GF-D8 (cell line): ENCODE data around the gene PEF1.

Source experiments
- DNase-seq: peaks from one replicate; lab custom pipeline; 2025; lab: John Stamatoyannopoulos, UW

PEF1 gene, protein sequence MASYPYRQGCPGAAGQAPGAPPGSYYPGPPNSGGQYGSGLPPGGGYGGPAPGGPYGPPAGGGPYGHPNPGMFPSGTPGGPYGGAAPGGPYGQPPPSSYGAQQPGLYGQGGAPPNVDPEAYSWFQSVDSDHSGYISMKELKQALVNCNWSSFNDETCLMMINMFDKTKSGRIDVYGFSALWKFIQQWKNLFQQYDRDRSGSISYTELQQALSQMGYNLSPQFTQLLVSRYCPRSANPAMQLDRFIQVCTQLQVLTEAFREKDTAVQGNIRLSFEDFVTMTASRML

GRCh38 chr1:31644560-31645273 is at the start of gene PEF1:
PEF1 (minus strand) TSS chr1:31644876; CDS start chr1:31644864, 12 bp downstream.
- DNase-seq, result peak; percentile 90

DNA sequence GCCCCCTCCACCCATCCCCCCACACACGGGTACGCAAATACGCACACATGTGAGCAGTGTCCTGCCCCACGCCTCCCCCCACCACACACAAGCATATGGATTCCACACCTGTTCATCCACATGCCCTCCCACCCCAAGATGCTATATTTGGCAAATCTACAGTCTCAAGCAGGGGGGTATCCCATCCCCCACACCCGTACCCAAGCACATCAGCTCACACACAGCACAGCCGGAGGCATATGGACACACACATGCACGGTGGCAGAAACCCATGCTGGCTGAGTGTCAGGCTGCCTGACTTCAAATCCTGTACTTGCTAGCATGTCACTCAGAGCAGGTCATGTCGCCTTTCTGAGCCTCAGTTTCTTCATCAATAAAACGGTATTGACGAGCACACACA is 48.6 kb upstream of the PEF1 start:
- DNase-seq, result no peak

GRCh38 chr1:31691951-31692350 is 47.3 kb upstream of the PEF1 start:
- DNase-seq, result no peak

DNA sequence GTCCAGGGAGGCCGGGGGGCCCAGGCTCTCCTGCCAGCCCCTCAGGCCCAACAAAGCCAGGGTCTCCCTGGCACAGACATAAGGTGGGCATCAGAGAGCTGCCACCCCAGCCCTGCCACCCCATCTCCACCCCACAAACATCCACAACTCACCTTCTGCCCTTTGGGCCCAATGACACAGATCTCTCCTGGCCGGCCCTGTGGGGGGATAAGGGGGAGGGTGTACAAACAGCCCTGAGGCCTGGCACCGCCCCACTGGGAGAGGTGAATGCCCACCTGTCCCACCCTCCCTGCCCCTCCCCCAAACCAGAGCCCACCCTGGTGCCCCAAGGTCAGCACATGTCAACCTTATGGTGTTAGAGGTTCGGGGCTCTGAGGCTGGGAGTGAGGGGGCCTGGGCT is 46.8 kb upstream of the PEF1 start:
- DNase-seq, result no peak

- no peak for DNase-seq
These were observed 46.2 kb upstream of the PEF1 start for GRCh38 chr1:31690921-31691320.

DNA sequence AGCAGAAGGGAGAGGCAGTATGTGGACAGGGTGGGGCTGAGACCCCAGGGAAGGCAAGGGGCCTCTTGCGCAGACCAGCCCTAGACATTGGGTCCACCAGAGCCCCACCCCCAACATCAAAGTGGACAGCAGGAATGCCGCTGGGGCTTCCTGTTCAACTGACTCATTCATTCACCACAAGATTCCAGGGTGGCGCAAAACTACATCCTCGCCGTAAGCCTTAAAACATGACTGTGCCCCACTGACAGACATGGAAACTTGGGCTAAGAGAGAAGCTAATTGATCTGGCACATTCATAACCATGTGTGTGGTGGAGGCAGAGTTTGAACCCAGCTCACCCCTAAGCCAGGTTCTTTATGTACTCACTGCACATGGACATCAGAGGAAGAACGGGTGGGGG is 45.2 kb upstream of the PEF1 start:
- DNase-seq, result no peak

DNA sequence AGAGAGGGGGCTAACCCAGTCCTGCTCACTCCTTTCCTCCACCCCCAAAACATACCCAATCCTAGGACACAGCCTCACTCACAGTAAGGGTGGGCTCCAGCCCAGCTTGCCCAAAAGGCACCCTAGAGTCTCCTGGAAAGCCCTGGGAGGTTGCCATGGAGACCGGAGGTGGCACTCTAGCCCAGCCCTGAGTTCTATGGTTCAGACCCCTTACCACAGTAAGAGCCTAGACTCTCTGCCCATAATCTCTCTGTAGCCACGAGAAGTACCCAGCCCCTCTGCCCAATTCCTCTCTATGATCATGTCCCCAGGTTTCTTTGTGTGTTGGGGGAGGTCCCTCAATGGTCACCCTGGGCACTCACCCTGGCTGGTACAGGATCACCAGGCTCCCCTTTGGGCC is 44.7 kb upstream of the PEF1 start:
- no peak for DNase-seq

GRCh38 chr1:31688233-31688918 is 43.7 kb upstream of the PEF1 start:
- DNase-seq, result no peak

DNA sequence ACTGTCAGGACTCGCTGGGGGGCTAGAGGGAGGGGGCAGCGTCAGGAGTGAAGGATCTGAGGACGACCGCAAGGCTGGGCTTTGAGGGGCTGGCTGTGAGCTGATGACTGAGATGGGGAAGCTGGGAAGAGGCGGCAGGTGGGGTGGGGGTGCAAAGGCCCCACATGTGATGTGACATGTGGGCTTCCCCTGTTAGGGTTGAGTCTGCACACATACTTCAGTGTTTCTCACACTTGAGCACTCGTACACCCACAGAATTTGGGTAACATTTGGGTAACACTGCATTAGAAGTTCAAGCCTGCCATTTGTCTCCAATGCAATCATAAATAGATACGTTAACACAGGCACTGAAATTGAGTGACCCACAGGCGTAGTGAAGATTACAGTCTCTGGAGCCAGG is 42.9 kb upstream of the PEF1 start:
- DNase-seq, result no peak

GRCh38 chr1:31685795-31686194 is 41.1 kb upstream of the PEF1 start:
- no peak for DNase-seq

GRCh38 chr1:31683997-31684396 is 39.3 kb upstream of the PEF1 start:
- DNase-seq, result no peak

- DNase-seq, result no peak
These were observed 36.7 kb upstream of the PEF1 start for GRCh38 chr1:31681415-31681814.

- no peak for DNase-seq
These were observed 35.1 kb upstream of the PEF1 start for GRCh38 chr1:31679676-31680230.

DNA sequence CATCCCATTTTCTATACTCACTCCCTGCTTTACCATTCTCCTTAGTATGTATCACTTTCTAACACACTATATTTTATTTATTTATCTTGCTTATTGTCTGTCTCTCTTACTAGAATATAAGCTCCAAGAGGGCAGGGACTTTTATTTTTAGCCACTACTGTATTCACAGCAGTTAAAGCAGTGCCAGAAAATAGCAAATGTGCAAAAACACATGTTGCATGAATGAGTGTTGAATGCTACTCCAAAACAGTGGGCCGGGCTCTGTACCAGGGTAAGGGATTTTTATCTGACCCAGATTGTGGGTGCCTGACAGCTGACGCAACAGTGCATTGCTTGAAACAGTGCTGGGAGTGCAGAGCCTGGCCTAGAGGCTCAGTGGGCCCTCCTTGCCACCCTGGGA is 34.4 kb upstream of the PEF1 start:
- no peak for DNase-seq

DNA sequence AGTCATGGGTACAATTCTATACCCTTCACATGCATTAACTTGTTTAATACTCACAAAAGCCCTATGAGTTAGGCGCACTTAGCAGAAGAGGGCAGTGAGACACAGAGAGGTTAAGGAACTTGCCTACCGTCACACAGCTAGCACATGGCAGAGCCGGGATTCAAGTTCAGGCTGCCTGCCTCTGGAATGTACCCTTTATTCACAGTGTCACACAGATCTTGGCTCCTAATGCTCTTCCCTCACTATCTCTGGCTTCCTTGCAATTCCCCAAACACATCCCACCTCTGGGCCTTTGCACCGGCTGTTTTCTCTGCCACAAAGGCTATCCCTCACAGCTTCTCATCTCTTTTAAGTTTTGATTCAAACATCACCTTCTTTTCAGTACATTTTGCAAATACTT is 34.0 kb upstream of the PEF1 start:
- DNase-seq, result no peak

DNA sequence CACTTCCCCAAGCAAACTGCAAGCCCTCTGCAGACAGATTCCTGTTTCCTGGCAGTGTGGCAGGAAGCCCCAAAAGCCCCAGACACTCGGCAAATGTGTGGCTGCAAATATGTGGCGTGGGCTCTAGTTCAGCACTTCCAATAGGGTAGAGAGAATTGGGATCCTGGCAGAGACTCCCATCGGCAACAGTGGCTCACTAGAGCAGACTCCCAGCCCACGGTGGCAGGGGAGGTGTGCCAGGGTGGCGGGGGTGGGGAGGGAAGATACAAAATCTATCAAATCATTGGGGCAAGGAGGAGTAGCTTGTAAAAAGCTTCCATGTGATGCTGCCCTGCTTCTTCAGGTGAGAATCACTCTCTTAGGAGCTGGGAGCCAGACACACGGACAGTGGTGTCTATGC is 33.3 kb upstream of the PEF1 start:
- DNase-seq, result no peak

- no peak for DNase-seq
These were observed 32.7 kb upstream of the PEF1 start for GRCh38 chr1:31677401-31677800.

DNA sequence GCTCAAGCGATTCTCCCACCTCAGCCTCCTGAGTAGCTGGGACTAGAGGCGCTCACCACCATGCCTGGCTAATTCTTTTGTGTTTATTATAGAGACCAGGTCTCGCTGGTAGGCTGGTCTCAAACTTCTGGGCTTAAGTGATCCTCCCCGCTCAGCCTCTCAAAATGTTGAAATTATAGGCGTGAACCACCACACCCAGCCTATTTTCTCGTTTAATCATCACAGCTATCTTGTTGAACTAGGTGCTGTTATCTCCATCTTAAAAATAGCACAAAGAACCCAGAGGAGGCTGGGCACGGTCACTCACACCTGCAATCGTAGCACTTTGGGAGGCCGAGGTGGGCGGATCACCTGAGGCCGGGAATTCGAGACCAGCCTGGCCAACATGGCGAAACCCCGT is 31.1 kb upstream of the PEF1 start:
- no peak for DNase-seq

DNA sequence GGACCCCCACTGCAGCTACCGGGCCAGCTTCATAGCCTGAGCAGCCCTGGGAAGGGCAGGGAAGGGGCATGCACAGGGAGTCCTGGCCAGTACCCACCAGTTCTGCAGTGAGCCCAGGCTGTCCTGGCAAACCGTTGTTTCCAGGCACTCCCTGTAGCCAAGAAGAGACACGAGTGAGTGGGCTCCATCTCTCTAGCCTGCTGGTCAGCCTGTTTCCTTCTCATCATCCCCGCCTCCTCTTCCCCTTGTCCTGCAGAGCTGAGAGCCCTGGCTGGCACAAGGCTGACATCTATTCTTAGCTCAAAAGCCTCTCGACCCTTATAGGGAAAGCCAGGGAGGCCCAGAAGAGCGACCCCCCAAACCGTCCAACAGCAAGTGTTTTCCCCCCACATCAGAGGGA is 30.5 kb upstream of the PEF1 start:
- no peak for DNase-seq

GRCh38 chr1:31674626-31675025 is 29.9 kb upstream of the PEF1 start:
- DNase-seq, result no peak

DNA sequence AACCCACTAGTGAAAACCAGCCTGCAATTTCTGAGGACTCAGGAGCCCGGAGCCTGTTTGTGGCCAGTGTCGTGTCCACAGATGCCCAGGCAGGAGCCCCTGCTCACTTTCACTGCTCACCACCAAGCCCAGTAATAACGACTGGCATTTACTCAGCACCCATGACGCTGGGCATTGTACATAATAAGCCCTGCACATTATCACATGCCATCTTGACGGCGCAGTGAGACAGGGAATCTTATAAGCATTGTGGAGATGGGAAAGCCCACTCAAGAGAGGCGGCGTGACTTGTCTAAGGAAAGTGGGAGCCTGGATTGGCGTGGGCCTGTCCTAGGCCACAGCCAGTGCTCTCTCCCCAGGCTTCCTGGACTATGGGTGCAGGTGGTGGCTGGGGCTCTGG is 28.8 kb upstream of the PEF1 start:
- no peak for DNase-seq

- DNase-seq, result no peak
These were observed 28.3 kb upstream of the PEF1 start for GRCh38 chr1:31672986-31673385.
